ENCODE data around the gene ACOT7. TPM values are rescaled to one million over a fixed set of nuclear protein-coding genes. Genes with fewer than 3 reads are reported as not detected.
A peak's percentile ranks its signal among the peaks of the same experiment; 100 is the strongest.
"Not testable (repeated sequence)": the region's sequence is repeated elsewhere in the genome, so short reads cannot be mapped to it uniquely, and the experiment has no call there.

The ACOT7 gene
- total RNA-seq, 1 donor from 2014 or later: 80.3 TPM

DNA sequence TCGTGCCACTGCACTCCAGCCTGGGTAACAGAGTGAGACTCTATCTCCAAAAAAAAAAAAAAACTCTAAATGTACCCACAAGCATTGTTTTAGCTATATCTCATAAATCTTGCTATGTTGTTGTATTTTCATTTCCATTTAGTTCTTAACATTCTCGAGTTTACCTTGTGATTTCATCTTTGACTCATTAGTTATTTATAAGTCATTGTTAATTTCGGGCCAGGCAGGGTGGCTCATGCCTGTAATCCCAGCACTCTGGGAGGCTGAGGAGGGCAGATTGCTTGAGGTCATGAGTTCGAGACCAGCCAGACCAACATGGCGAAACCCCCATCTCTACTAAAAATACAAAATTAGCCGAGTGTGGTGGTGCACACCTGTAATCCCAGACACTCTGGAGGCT lies 14.5 kb upstream of the ACOT7 start:
- DNase-seq (ENCODE audit: low read depth): no peak
- TF ChIP-seq, protein P1, sequence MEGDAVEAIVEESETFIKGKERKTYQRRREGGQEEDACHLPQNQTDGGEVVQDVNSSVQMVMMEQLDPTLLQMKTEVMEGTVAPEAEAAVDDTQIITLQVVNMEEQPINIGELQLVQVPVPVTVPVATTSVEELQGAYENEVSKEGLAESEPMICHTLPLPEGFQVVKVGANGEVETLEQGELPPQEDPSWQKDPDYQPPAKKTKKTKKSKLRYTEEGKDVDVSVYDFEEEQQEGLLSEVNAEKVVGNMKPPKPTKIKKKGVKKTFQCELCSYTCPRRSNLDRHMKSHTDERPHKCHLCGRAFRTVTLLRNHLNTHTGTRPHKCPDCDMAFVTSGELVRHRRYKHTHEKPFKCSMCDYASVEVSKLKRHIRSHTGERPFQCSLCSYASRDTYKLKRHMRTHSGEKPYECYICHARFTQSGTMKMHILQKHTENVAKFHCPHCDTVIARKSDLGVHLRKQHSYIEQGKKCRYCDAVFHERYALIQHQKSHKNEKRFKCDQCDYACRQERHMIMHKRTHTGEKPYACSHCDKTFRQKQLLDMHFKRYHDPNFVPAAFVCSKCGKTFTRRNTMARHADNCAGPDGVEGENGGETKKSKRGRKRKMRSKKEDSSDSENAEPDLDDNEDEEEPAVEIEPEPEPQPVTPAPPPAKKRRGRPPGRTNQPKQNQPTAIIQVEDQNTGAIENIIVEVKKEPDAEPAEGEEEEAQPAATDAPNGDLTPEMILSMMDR (conservative IDR thresholded peaks at IDR 0.05; ENCODE audit: low read depth, low read length): no peak
- H3K4me3 ChIP-seq (ENCODE audit: low read depth, low read length): no peak overlapping the region

DNA sequence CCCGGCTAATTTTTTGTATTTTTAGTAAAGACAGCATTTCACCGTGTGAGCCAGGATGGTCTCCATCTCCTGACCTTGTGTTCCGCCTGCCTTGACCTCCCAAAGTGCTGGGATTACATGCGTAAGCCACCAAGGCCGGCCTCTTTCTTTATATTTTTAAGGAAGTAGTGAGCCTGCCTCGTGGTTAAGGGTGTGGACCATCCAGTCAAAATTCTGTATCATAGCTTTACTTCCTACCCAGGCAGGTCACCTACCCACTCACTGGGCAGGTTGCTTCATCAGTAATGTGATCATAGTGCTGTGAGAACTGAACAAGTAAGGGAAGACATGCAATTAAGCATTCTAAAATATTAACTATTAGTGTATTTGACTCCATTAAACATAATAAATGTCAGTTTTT lies 8.1 kb upstream of the ACOT7 start:
- TF ChIP-seq, protein P1 (conservative IDR thresholded peaks at IDR 0.05; ENCODE audit: low read depth, low read length): no peak
- no peak for DNase-seq (ENCODE audit: low read depth)

DNA sequence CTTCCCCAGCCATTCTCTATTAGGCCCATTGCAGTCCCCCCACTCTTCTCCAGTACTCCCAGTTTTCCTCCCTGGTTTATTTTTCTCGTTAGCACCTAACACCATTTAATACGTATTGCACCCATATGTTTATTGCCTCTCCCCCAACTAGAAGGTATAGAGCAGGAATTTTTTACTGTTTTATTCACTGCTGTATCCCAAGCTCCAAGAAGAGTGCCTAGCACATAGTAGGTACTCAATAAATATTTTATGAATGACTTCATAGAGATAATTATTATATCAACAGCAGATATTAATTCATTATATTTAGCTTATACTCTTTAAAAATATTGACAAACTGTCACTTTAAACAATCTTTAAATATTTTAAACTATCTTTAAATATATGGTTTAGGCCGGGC lies 5.7 kb upstream of the ACOT7 start:
- no peak for DNase-seq (ENCODE audit: low read depth)
- TF ChIP-seq, protein P1 (conservative IDR thresholded peaks at IDR 0.05; ENCODE audit: low read depth, low read length): no peak
- H3K4me3 ChIP-seq (ENCODE audit: low read depth, low read length): no peak overlapping the region

More for the DNA sequence above, 8.1 kb upstream of the ACOT7 start:
- no peak overlapping the region for H3K4me3 ChIP-seq (ENCODE audit: low read depth, low read length)

DNA sequence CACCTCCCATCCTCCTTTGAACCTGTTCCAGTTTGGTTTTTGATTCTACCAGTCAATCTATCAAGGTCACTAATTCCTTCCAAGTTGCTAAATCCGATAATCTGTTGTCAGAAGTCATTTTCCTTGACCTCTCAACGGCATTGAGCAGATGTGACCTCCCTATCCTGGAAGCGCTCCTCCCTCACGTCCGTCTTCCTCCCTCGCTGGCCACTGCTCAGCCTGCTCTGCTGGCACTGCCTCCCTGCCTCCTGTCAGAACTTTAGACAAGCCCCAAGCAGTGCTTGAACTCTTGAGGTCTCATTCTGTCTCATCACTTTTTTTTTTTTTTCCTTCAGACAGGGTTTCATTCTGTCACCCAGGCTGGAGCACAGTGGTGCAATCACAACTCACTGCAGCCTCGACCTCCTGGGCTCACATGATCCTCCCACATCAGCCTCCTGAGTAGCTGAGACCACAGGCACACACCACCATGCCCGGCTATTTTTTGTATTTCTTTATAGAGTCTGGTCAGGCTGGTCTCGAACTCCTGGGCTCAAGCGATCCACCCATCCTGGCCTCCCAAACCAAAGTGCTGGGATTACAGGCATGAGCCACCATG lies 4.4 kb upstream of the ACOT7 start:
- no peak overlapping the region for H3K4me3 ChIP-seq (ENCODE audit: low read depth, low read length)
- TF ChIP-seq, protein P1 (conservative IDR thresholded peaks at IDR 0.05; ENCODE audit: low read depth, low read length): no peak
- DNase-seq (ENCODE audit: low read depth): no peak

DNA sequence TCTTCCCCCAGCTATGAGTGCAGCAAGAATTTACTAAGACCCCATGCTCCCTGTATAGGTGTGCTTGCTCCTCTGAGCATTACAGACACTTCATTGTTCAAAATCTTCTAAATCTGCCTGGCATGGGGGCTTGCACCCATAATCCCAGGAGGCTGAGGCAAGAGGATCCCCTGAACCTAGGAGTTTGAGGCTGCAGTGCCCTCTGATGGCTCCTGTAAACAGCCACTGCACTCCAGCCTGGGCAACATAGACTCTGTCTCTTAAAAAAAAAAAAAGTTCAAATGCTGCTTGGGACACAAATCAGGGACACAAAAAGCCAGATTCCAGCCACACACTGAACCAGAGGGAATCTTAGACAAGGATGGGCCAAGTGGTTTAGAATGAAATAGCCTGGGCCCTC lies 3.4 kb upstream of the ACOT7 start:
- H3K4me3 ChIP-seq (ENCODE audit: low read depth, low read length): no peak overlapping the region
- TF ChIP-seq, protein P1 (conservative IDR thresholded peaks at IDR 0.05; ENCODE audit: low read depth, low read length): peak; percentile 49
- DNase-seq (ENCODE audit: low read depth): no peak

DNA sequence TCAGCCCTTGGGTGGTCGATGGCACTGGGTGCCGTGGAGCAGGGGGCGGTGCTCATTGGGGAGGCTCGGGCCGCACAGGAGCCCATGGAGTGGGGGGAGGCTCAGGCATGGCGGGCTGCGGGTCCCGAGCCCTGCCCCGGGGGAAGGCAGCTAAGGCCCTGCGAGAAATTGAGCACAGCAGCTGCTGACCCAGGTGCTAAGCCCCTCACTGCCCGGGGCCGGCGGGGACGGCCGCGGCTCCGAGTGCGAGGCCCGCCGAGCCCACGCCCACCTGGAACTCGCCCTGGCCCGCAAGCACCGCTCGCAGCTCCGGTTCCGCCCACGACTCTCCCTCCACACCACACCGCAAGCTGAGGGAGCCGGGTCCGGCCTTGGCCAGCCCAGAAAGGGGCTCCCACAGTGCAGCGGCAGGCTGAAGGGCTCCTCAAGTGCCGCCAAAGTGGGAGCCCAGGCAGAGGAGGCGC lies 2.2 kb upstream of the ACOT7 start:
- not testable (repeated sequence) for DNase-seq (ENCODE audit: low read depth); H3K4me3 ChIP-seq (ENCODE audit: low read depth, low read length)

DNA sequence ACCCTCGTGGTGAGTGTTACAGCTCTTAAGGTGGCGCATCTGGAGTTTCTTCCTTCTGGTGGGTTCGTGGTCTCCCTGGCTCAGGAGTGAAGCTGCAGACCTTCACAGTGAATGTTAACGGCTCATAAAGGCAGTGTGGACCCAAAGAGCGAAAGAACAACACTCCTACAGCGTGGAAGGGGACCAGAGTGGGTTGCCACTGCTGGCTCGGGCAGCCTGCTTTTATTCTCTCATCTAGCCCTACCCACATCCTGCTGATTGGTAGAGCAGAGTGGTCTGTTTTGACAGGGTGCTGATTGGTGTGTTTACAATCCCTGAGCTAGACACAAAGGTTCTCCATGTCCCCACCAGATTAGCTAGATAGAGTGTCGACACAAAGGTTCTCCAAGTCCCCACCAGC lies 1.6 kb upstream of the ACOT7 start:
- DNase-seq (ENCODE audit: low read depth); H3K4me3 ChIP-seq (ENCODE audit: low read depth, low read length): not testable (repeated sequence)

DNA sequence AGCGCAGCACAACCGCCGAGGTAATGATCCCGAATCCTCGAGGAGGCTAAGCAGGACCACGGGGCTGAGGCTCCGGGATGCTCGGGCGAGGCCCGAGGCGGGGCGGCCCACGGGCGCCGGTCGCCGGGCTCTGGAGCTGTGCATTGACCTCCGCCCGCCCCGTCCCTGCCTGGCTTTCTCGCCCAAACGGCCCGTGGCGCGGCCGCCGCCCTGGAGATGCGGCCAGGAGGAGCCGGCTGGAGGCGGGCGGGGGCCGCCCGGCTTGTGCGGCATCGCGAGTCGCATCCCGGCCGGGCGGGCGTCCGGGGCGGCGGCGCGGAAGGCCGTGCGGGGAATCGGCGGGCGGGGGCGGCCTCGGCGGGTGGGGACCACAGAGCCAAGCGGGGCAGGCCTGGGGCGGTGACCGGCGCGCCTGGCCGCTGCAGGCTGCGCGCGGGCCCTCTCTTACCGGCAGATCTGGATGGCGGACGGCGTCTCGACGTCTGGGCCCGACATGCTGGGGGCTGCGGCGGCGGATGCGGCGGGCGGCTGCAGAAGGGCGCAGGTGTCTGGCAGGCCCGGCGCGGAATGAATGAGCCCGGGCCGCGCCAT lies 663 bp downstream of the ACOT7 start:
- DNase-seq (ENCODE audit: low read depth): no peak
- TF ChIP-seq, protein P1 (conservative IDR thresholded peaks at IDR 0.05; ENCODE audit: low read depth, low read length): no peak
- peak overlapping the region; percentile 66 for H3K4me3 ChIP-seq (ENCODE audit: low read depth, low read length)

Data from epithelial cell of proximal tubule (primary cell).